ENCODE results near the gene TRPM4. TPM values are rescaled to one million over a fixed set of nuclear protein-coding genes. Genes with fewer than 3 reads are reported as not detected.

The TRPM4 gene
- total and polyA plus RNA-seq, 10 of the 15 experiments (the other 5 are each of a cell fraction or from before 2014, with no cell fraction given), result 0.10 to 0.64 (median 0.15) TPM; not detected in 7

- TF ChIP-seq CTCF (IDR thresholded peaks at IDR 0.05 in 2 of 3, conservative IDR thresholded peaks at IDR 0.05 in 1 of 3; ENCODE audit: control insufficient read depth in 2 of 3, extremely low read depth in 1 of 3, insufficient read depth in 1 of 3, low read depth in 3 of 3, low read length in 3 of 3) (no peak), ATF3 (IDR thresholded peaks at IDR 0.05; ENCODE audit: borderline replicate concordance, extremely low read depth, low read depth, low read length) (no peak), PAX5 (IDR thresholded peaks at IDR 0.05; ENCODE audit: borderline replicate concordance, low read depth, low read length) (no peak), ZBED1 (IDR thresholded peaks at IDR 0.05; ENCODE audit: borderline replicate concordance) (no peak), GABPA (IDR thresholded peaks at IDR 0.05; ENCODE audit: low read depth) (no peak), ZNF207 (IDR thresholded peaks at IDR 0.05; ENCODE audit: borderline replicate concordance) (no peak), RELA (IDR thresholded peaks at IDR 0.05; ENCODE audit: borderline replicate concordance, partially characterized antibody) (no peak), YY1 (IDR thresholded peaks at IDR 0.05; ENCODE audit: low read depth, low read length) (no peak)
These were observed 86.7 kb downstream of the TRPM4 start (continued) for GRCh38 chr19:49244256-49244655.

GRCh38 chr19:49247676-49248075 lies 90.1 kb downstream of the TRPM4 start:
- FAIRE-seq, result no peak
- ChIA-PET RAD21 (ENCODE audit: unreplicated experiment) (no interaction called here), CTCF (no interaction called here), SMC1A (ENCODE audit: uncharacterized antibody, unreplicated experiment) (interaction anchor here (0.7 kb wide), 1 partner anchor 53 kb away, joined by 3 read pairs; no protein-coding TSS in a partner anchor), POLR2A (no interaction called here)
- Histone ChIP-seq H3K9ac (ENCODE audit: control insufficient read depth, insufficient read depth, low read length) (no peak overlapping the region), H3K27ac (ENCODE audit: control insufficient read depth, insufficient read depth) (no peak overlapping the region), H4K20me1 (ENCODE audit: control insufficient read depth, insufficient read depth) (no peaks in the 10 kb centered on the region), H3K4me3 (no peak overlapping the region), H3K4me2 (ENCODE audit: control insufficient read depth, insufficient read depth) (no peak overlapping the region), H3K79me2 (ENCODE audit: control insufficient read depth, insufficient read depth, low read length) (no peaks in the 10 kb centered on the region), H3K27me3 (replicated peaks in 1 of 2; ENCODE audit: control insufficient read depth in 2 of 2, insufficient read depth in 2 of 2, low read length in 1 of 2) (peaks cover 0 to 6% of the 10 kb centered on the region in 2 experiments; a peak in 1 of 4 replicates), H3K36me3 (ENCODE audit: control insufficient read depth in 2 of 2, insufficient read depth in 2 of 2, low read length in 1 of 2) (no peaks in the 10 kb centered on the region), H3K9me3 (replicated peaks; ENCODE audit: control insufficient read depth, insufficient read depth, low read length) (no peaks in the 10 kb centered on the region; the same call in 2 of the 3 replicates), H3K4me1 (ENCODE audit: control insufficient read depth, insufficient read depth, low read length) (no peaks in the 10 kb centered on the region), H2AFZ (ENCODE audit: control insufficient read depth, low read depth, low read length) (no peak overlapping the region)
- in situ Hi-C loops (cut with MboI), result no loop called here
- no TSS peak for BruUV-seq (replicated peaks)
- no peak for ATAC-seq
- WGBS (ENCODE audit: insufficient coverage, insufficient replicate concordance, low lambda C conversion rate, missing lambda C conversion rate), result 0% methylated on average over 1 of the region's 2 CpGs
- TF ChIP-seq HCFC1 (IDR thresholded peaks at IDR 0.05; ENCODE audit: low read length) (no peak), IRF4 (IDR thresholded peaks at IDR 0.05; ENCODE audit: low read depth, low read length) (no peak), JUND (IDR thresholded peaks at IDR 0.05; ENCODE audit: low read depth, low read length) (no peak), ZNF217 (IDR thresholded peaks at IDR 0.05) (no peak), CBX3 (IDR thresholded peaks at IDR 0.05; ENCODE audit: borderline replicate concordance, low read depth) (no peak), ZNF24 (IDR thresholded peaks at IDR 0.05) (no peak), BMI1 (IDR thresholded peaks at IDR 0.05; ENCODE audit: borderline replicate concordance) (no peak), CEBPB (IDR thresholded peaks at IDR 0.05; ENCODE audit: borderline replicate concordance in 1 of 2, low read depth in 2 of 2, low read length in 2 of 2) (no peak), TCF12 (IDR thresholded peaks at IDR 0.05; ENCODE audit: low read depth, low read length) (no peak), KLF5 (IDR thresholded peaks at IDR 0.05; ENCODE audit: partially characterized antibody) (no peak), SIN3A (IDR thresholded peaks at IDR 0.05; ENCODE audit: low read depth, low read length) (no peak), TCF7 (IDR thresholded peaks at IDR 0.05; ENCODE audit: borderline replicate concordance) (no peak)
- intact Hi-C loops (cut with micrococcal nuclease; ENCODE audit: unreplicated experiment), result no loop called here
- DNase-seq (ENCODE audit: low read depth, low spot score), result no peak
